HG02623 (cell line): ENCODE data around the gene CSRP1.
"Not testable (repeated sequence)": the region's sequence is repeated elsewhere in the genome, so short reads cannot be mapped to it uniquely, and the experiment has no call there.

Source experiments
- ATAC-seq: cut with Tn5 transposase; IDR thresholded peaks from one replicate; pipeline ENCODE4 v1.9.1; 2021; ENCODE audit warnings: moderate library complexity; ENCODE audit not compliant: unreplicated experiment

Gene CSRP1

GRCh38 chr1:201479201-201479730 is 27.7 kb downstream of the CSRP1 start:
- ATAC-seq: no peak

- ATAC-seq: not testable (repeated sequence)
Measured at GRCh38 chr1:201478666-201479065, 28.3 kb downstream of the CSRP1 start.

DNA sequence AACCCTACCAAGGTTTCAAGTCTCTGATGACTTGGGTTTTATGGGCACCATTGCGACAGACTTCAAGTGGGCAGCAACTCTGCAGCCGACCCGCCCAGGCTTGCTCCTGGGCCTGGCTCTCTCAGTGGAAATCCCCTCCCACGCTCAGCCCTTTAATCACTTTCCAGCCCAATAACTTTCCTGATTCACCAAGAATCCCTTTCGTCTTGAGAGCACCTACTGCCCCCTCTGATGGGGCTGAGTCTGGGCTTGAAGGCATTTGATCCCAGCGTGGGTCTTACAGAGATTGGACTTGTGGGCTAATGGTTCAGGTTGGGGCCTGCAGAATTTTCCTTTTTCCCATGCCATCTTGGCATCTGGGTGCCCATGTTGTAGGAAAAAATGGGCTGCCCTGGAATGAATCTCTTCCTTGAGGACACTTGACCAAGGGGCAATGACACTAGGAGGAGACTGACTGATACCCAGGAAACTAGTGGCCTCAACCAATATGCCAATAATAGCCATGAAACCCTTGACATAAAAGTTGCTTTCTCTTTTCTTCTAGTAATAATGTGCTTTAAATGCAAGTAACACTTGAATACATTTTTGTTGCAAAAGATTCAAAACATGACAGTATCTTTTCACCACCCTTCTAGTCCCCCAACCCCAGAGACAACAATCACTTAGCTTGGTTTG is 30.1 kb downstream of the CSRP1 start:
- ATAC-seq: no peak

GRCh38 chr1:201475915-201476669 is 30.8 kb downstream of the CSRP1 start:
- no peak for ATAC-seq

- no peak for ATAC-seq
Measured at GRCh38 chr1:201475130-201475529, 31.8 kb downstream of the CSRP1 start.

DNA sequence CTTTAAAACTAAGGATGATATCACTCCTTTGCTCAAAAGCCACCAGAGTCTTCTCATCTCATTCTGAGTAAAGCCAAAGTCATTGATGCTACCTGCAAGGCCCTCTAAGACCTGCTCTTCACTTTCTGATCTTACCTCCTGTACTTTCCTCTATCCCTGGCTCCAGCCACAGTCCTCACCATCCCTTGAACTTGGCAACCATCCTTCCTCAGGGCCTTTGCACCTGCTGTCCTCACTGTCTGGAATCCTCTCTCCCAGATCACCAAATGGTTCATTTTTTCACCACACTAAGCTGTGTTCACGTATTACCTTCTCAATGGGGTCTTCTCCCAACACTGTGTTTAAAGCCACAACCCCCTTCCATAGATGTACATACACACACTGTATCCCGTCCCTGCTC is 33.6 kb downstream of the CSRP1 start:
- ATAC-seq: no peak

GRCh38 chr1:201472321-201472720 is 34.6 kb downstream of the CSRP1 start:
- not testable (repeated sequence) for ATAC-seq

GRCh38 chr1:201471772-201472171 is 35.2 kb downstream of the CSRP1 start:
- no peak for ATAC-seq

DNA sequence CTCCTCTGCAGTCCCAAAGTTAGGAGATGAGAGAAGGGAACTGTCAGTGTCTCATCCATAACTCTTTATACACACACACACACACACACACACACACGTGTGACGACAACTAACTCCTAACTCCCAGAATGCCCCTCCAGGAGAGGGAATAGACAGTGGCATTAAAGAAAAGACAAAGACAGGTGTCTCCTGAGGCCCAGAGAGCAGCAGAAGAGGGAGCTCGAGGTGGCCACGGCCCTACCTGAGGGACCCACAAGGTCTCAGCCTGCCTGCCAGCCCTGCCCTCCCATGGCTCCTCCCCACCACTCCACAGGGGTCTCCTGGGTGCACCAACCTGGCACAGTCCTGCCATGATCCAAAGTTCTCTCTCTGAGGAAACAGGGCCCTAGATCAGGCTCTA is 36.3 kb downstream of the CSRP1 start:
- ATAC-seq: no peak

- ATAC-seq: no peak
Measured at GRCh38 chr1:201469645-201470074, 37.3 kb downstream of the CSRP1 start.

- peak; percentile 72 for ATAC-seq
Measured at GRCh38 chr1:201468844-201469644, 37.9 kb downstream of the CSRP1 start, which contains the start of gene PHLDA3. Gene PHLDA3, minus strand, starts transcription at chr1:201469188. Its CDS starts 402 bp downstream, at chr1:201468786.

DNA sequence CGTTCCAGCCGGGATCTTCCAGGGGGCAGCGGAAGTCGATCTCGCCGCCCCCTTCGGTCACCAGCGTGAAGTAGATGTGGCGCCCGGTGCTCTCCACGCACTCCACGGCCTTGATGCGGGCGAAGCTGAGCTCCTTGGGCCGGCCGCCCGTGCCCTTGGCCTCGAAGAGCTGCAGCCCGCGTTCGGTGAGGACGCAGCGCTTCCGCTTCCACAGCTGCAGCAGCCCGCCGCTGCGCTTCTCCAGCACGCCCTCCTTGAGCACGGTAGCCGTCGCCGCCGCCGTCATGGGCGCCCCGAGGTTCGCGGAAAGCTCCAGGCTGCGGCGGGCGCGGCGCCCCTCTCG is 38.5 kb downstream of the CSRP1 start:
- ATAC-seq: peak; percentile 37

DNA sequence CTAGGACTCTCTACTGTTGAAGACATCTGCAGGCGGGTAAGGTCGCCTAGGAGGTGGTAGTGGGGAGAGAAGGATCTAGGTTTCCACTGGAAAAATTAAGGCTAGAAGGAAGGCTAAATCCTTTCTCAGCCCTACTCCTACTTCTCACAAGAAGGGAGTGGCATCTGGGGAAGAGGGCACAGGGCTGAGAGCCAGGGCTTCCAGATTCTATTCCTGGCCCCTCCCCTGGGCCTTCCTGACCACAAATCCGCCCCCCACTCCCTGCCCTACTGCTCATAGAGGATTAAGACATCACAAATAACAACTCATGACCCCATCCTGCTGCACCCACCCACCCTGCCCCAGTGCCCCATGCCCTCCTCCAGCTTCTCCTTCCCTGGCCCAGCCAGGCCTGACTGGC is 40.4 kb downstream of the CSRP1 start:
- ATAC-seq: no peak

DNA sequence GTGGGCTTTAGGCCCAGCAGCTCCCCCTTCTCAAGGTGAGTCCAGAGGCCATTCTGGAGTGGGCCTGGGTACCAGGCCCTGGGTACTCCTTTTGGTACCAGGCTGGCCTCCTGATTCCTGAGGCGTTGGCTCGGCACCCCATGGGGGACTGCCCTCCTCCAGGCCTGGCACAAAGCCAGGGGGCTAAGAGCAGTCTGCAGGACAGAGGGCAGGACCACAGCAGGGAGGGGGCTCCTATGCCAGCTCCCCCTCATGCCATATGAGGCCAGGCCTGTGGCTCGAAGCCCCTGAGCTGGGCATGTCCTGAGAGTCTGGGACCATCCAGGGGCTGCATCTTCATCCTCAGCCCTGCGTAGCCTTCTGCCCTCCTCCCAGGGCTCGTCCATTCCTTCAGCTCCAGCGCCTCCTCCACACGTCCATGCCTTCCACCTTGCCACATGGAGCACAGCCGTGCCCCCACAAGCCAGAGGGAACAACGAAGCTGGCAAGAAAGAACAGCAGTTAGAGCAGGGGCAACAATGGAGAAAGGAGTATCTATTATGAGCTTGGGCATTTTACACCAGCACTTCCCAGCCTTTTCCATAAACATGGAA is 41.1 kb downstream of the CSRP1 start:
- no peak for ATAC-seq

GRCh38 chr1:201463071-201463552 is 43.8 kb downstream of the CSRP1 start:
- ATAC-seq: no peak

- no peak for ATAC-seq
Measured at GRCh38 chr1:201461645-201462441, 45.1 kb downstream of the CSRP1 start.

DNA sequence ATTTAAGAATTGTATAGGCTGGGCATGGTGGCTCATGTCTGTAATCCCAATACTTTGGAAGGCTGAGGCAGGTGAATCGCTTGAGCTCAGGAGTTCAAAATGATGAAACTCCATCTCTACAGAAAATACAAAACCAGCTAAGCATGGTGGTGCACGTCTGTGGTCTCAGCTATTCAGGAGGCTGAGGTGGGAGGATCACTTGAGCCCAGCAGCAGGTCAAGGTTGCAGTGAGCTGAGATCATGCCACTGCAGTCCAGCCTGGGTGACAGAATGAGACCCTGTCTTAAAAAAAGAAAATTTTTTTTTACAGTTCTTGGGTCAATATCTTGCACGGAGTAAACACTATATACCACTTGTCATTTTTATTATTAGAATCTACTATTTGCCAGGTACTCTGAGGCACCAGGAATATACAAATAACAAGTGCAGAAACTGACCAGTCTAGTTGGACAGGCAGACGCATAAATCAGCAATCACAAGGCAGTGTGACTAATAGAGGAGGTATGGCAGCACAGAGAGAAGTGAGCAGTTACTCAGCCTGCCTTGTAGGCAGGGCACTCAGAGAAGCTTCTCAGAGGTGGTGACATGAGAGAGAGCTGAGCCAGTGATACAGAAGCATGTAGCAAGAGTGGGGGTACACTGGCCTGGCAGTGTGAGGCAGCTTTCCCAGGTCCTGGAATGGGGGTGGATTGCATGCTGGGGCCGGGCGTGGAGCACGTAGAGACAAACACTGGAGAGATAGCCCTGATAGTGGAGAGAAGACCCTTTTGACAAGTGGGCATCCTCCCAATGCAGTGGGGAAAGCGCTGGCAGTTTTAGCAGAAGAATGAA is 45.9 kb downstream of the CSRP1 start:
- ATAC-seq: no peak

DNA sequence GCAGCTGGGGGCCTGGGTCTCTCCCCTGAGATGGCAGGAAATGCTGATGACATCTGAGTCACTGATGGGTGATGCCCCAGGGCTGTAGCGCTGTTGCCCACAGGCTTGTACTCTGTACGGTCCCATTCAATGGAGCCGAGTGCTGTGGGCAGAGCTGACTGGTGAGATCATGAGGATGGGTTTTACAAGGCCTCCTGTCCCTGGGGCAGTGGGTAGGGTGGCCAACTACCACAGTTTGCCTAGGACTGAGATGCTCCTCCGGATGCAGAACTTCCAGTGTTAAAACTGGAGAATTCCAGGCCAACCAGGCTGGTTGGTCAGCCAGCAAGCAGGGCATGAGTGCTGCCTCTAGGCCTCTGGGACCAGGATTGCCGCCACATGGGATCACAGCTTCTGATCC is 47.1 kb downstream of the CSRP1 start:
- no peak for ATAC-seq

DNA sequence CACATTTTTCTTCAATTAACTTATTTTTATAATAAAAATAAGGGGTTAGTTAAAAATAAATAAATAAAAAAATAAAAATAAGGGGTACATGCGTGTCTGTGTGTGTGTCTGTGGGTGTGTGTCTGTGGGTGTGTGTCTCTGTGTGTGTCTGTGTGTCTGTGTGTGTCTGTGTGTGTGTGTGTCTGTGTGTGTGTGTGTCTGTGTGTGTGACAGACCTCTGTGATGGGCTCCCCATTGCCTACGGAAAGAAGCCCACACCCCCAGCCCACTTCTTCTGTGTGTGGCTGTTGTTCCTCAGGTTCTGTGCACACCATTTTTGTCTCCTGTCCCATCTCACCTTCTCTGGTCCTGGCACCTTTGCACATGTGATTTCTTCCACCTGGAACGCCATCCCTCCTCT is 47.9 kb downstream of the CSRP1 start:
- ATAC-seq: no peak
